NCI-H1436 treated with DMSO at 0.1 percent for 48 hours (cell line): ENCODE measurements around the gene HSPA1A.

Experiments
- DNase-seq: peaks from one replicate; lab custom pipeline; 2025; lab: John Stamatoyannopoulos, UW

Gene HSPA1A

GRCh38 chr6:31865205-31866118 is 50.1 kb downstream of the HSPA1A start:
- DNase-seq = no peak
